Uterus (tissue), 2 donors: ENCODE results near the gene COPA.

Source experiments
- POLR2A ChIP-seq, 2 donors: fragments of 450-650 bp; IDR thresholded peaks; one replicate each; pipeline ENCODE4 v1.6.1; 2016; ENCODE audit warnings: antibody characterized with exemption in 2 of 2, mild to moderate bottlenecking in 1 of 2, moderate library complexity in 1 of 2
- TF ChIP-seq, protein P1 (sequence below), 4 experiments: fragments of 200-600 bp in 2 of 4; fragments of 450-650 bp in 2 of 4; sonication (generic) in 2 of 4; IDR thresholded peaks; one replicate each; pipeline ENCODE4 v1.5.1; 2016 to 2019; ENCODE audit warnings: antibody characterized with exemption in 4 of 4, mild to moderate bottlenecking in 2 of 4, moderate library complexity in 1 of 4

DNA sequence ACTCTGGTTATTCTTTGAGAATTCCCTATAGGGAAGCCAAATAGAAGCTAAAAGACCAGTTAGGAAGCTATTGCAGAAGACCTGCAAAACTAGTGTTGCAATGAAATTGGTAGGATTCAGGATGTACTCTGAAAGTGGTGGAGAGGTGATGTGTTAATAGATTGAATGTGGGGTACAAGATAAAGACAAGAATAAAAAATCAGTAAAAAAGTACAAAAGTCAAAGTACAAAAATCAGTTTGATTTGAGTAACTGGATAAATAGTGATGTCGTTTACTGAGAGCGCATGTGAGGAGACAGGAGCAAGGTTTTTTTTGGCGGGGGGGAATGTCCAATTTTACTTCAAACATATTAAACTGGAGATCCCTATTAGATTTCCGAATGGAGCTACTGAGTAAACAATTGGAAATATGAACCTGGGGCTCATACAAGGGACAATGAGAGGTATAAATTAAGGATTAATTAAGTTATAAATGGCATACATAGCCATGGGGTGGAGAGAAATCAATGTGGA lies 78.2 kb downstream of the COPA start:
- TF ChIP-seq, protein P1, sequence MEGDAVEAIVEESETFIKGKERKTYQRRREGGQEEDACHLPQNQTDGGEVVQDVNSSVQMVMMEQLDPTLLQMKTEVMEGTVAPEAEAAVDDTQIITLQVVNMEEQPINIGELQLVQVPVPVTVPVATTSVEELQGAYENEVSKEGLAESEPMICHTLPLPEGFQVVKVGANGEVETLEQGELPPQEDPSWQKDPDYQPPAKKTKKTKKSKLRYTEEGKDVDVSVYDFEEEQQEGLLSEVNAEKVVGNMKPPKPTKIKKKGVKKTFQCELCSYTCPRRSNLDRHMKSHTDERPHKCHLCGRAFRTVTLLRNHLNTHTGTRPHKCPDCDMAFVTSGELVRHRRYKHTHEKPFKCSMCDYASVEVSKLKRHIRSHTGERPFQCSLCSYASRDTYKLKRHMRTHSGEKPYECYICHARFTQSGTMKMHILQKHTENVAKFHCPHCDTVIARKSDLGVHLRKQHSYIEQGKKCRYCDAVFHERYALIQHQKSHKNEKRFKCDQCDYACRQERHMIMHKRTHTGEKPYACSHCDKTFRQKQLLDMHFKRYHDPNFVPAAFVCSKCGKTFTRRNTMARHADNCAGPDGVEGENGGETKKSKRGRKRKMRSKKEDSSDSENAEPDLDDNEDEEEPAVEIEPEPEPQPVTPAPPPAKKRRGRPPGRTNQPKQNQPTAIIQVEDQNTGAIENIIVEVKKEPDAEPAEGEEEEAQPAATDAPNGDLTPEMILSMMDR (IDR thresholded peaks at IDR 0.05) = no peak
- no peak for TF ChIP-seq POLR2A (IDR thresholded peaks at IDR 0.05)
